Globus pallidus (tissue), 1 donor: ENCODE measurements around the gene DYNLRB2.

Source experiments
- DNase-seq: peaks from one replicate; pipeline ENCODE4 v3.0.0-alpha.2; 2015; ENCODE audit warnings: low spot score

DYNLRB2 gene

GRCh38 chr16:80552277-80552676 lies 11.5 kb downstream of the DYNLRB2 start:
- no peak for DNase-seq

- DNase-seq = no peak
These were observed 13.2 kb downstream of the DYNLRB2 start for GRCh38 chr16:80554033-80554432.

- DNase-seq = no peak
These were observed 15.7 kb downstream of the DYNLRB2 start for GRCh38 chr16:80556481-80556880.

- no peak for DNase-seq
These were observed 16.2 kb downstream of the DYNLRB2 start for GRCh38 chr16:80557037-80557436.

GRCh38 chr16:80559369-80559768 lies 18.6 kb downstream of the DYNLRB2 start:
- no peak for DNase-seq

GRCh38 chr16:80563066-80563465 lies 22.3 kb downstream of the DYNLRB2 start:
- no peak for DNase-seq

GRCh38 chr16:80564394-80564793 lies 23.6 kb downstream of the DYNLRB2 start:
- DNase-seq = no peak

GRCh38 chr16:80569440-80570105 lies 28.8 kb downstream of the DYNLRB2 start:
- DNase-seq = no peak

- no peak for DNase-seq
These were observed 29.3 kb downstream of the DYNLRB2 start for GRCh38 chr16:80570106-80570478.

GRCh38 chr16:80573700-80574120 lies 32.9 kb downstream of the DYNLRB2 start:
- DNase-seq = no peak

GRCh38 chr16:80576343-80576912 lies 35.6 kb downstream of the DYNLRB2 start:
- DNase-seq = no peak

GRCh38 chr16:80577485-80578280 lies 36.9 kb downstream of the DYNLRB2 start:
- DNase-seq = no peak

GRCh38 chr16:80580109-80580832 lies 39.5 kb downstream of the DYNLRB2 start:
- no peak for DNase-seq

GRCh38 chr16:80583466-80583865 lies 42.7 kb downstream of the DYNLRB2 start:
- peak; percentile 9 for DNase-seq

GRCh38 chr16:80585764-80586163 lies 45.0 kb downstream of the DYNLRB2 start:
- no peak for DNase-seq

GRCh38 chr16:80586476-80586875 lies 45.7 kb downstream of the DYNLRB2 start:
- DNase-seq = no peak

GRCh38 chr16:80587071-80587470 lies 46.3 kb downstream of the DYNLRB2 start:
- no peak for DNase-seq

- DNase-seq = no peak
These were observed 50.5 kb downstream of the DYNLRB2 start for GRCh38 chr16:80591071-80591915.

- no peak for DNase-seq
These were observed 51.5 kb downstream of the DYNLRB2 start for GRCh38 chr16:80592273-80592672.

- DNase-seq = no peak
These were observed 54.0 kb downstream of the DYNLRB2 start for GRCh38 chr16:80594756-80595155.

GRCh38 chr16:80596507-80597207 lies 55.9 kb downstream of the DYNLRB2 start:
- no peak for DNase-seq
